Measurements from ENCODE around the gene CACNA1E.

The CACNA1E gene

DNA sequence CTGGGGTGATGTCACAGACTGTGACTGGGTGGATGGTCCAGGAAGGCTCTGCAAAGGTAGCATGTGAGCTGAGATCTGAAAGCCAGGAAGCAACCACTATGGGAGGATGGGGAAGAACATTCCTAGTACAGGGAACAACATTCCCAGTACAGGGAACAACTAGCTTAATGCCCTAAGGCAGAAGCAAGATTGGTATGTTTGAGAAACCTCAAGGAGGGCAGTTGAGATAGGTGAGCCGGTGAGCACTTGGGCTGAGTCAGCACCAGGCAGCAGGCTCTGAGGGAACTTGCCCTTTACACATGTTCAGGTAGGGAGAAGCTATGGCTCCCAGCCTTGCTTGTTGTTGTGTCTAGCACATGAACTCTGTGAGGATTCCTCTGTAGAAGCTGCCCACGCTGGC lies 24.2 kb upstream of the CACNA1E start:
- no peak overlapping the region for H3K27ac Mint-ChIP-seq
- ATAC-seq (replicated peaks) (no peak), DNase-seq (no peak)
- H3K27me3 Mint-ChIP-seq = peaks cover 15 to 35% of the 10 kb centered on the region in 2 donors
- H3K4me3 Mint-ChIP-seq = no peak overlapping the region
- no peaks in the 10 kb centered on the region for H3K36me3 Mint-ChIP-seq (ENCODE audit: insufficient read depth)
- peaks cover 2 to 7% of the 10 kb centered on the region in 2 donors for H3K9me3 Mint-ChIP-seq
- no peaks in the 10 kb centered on the region for H3K4me1 Mint-ChIP-seq (ENCODE audit: low read depth in 2 of 2)

DNA sequence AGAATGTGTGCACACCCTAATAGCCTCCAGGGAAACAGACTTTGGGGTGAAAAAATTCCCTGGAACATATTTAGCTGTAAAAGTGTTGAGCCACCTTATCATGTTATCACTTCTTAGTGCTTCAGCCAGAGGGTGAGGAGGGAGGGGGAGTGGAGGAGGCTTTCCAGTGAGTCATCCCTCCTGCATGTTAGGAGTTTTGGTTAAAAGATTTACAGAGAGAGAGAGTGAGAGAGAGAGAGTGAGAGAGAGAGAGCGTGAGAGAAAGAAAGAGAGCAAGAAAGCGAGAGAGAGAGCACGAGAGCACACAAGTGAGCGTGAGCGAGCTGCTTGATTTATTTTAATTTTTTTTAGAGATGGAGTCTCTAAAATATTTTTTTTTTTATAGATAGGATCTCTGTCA lies 13.5 kb upstream of the CACNA1E start:
- peaks cover 28 to 41% of the 10 kb centered on the region in 2 donors for H3K27me3 Mint-ChIP-seq
- no peaks in the 10 kb centered on the region for H3K9me3 Mint-ChIP-seq
- H3K4me3 Mint-ChIP-seq = no peak overlapping the region
- no peaks in the 10 kb centered on the region for H3K36me3 Mint-ChIP-seq (ENCODE audit: insufficient read depth)
- DNase-seq (no peak), ATAC-seq (replicated peaks) (no peak)
- no peaks in the 10 kb centered on the region for H3K4me1 Mint-ChIP-seq (ENCODE audit: low read depth in 2 of 2)
- H3K27ac Mint-ChIP-seq = no peak overlapping the region

DNA sequence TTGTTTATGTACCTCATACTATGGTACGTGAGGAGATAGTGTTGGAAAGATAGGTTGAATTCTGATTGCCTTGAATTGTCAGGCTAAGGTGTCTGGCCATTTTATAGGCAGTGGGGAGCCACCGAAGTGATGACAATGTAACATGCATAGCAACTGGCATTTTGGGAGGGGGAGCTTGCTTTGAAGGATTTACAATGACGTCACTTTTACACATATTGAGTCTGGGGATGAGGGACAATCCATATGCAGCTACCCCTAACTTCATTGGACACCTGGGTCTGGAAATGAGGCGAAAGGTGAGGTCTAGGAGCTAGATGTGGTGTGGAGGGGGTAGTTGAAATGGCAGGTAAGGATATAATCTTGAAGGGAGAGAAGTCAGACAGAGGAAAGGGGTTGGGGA lies 7.7 kb upstream of the CACNA1E start:
- Mint-ChIP-seq H3K4me1 (ENCODE audit: low read depth in 2 of 2) (no peaks in the 10 kb centered on the region), H3K9me3 (no peaks in the 10 kb centered on the region), H3K4me3 (no peak overlapping the region), H3K36me3 (ENCODE audit: insufficient read depth) (no peaks in the 10 kb centered on the region), H3K27ac (no peak overlapping the region), H3K27me3 (peaks cover 7 to 17% of the 10 kb centered on the region in 2 donors)
- no peak for ATAC-seq (replicated peaks)
- no peak for DNase-seq

DNA sequence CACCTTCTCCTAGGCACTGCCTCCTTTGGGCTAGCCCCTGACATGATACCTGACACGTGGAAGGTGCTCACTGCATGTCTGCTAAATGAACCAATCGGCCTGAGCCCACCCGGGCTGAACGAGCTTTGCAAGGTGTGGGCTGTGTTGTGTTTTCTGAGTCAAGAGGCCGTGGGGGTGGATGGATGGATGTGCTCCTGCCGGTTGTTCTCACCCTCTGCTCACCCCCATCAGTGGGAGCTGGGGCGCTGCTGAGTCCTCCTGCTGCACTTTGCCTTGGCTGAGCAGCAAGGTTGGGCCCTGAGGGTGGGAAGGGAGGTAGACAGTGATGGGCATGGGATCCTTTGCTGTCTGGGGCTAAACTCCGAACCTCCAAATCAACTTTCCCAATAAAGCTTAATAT lies 6.7 kb upstream of the CACNA1E start:
- DNase-seq (no peak), ATAC-seq (replicated peaks) (no peak)
- Mint-ChIP-seq H3K27ac (no peak overlapping the region), H3K9me3 (no peaks in the 10 kb centered on the region), H3K27me3 (peaks cover 13 to 25% of the 10 kb centered on the region in 2 donors), H3K36me3 (ENCODE audit: insufficient read depth) (no peaks in the 10 kb centered on the region), H3K4me1 (ENCODE audit: low read depth in 2 of 2) (no peaks in the 10 kb centered on the region), H3K4me3 (no peak overlapping the region)

DNA sequence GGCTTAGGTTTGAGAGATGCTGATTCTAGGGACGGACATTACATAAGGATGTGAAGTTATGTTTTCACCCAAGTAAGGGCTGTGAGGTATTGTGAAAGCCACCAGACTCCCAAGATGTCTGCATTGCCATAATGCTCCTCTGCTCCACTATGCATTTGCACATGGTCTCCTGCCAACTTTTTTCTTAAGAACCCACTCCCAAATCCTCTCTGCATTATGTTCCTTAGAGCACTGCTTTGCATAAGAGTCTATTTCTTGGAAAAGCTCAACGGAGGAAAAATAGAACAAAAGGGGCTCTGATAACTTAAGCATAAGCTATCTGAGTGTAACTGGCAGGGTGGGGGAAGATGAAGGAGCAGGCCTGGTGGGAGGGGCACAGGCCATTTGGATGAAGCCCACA lies 5.0 kb upstream of the CACNA1E start:
- no peaks in the 10 kb centered on the region for H3K9me3 Mint-ChIP-seq
- no peak for ATAC-seq (replicated peaks)
- peaks cover 20 to 42% of the 10 kb centered on the region in 2 donors for H3K27me3 Mint-ChIP-seq
- DNase-seq = no peak
- no peak overlapping the region for H3K4me3 Mint-ChIP-seq
- H3K4me1 Mint-ChIP-seq (ENCODE audit: low read depth in 2 of 2) = no peaks in the 10 kb centered on the region
- no peaks in the 10 kb centered on the region for H3K36me3 Mint-ChIP-seq (ENCODE audit: insufficient read depth)
- H3K27ac Mint-ChIP-seq = no peak overlapping the region

DNA sequence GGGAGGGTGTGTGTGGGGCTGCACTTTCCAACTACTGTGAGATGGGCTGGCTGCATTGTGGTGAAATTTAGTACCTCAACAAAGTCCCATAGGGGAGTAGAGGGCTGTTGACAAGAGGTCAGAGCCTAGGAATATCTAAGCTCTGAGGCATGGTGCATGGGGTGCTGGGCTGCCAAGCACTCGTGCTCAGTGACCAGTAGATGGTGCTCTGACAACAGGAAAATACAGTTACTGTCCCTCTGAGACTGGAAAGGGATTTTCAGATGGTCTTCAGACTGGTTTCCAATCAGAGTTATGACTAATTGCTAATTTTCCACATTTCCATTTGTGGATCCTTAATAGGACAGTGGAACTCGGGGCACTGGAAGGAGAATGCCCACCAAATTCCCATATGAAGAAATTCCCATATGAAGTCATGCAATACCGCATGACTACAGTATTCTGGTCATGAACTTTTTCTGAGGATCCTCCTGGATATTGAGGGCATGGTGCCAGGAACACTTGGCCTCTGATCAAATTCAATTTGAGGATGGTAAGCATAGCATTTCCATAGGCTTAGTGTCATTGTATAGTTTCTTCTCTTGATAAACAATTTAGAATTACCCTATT lies 4.1 kb upstream of the CACNA1E start:
- H3K36me3 Mint-ChIP-seq (ENCODE audit: insufficient read depth) = no peaks in the 10 kb centered on the region
- peaks cover 0 to under 1% of the 10 kb centered on the region in 2 donors for H3K4me1 Mint-ChIP-seq (ENCODE audit: low read depth in 2 of 2)
- H3K9me3 Mint-ChIP-seq = no peaks in the 10 kb centered on the region
- ATAC-seq (replicated peaks) (no peak), DNase-seq (peak in 1 of 3 experiments; percentile 1)
- H3K27me3 Mint-ChIP-seq = peaks cover 30 to 52% of the 10 kb centered on the region in 2 donors
- no peak overlapping the region for H3K27ac Mint-ChIP-seq
- no peak overlapping the region for H3K4me3 Mint-ChIP-seq

DNA sequence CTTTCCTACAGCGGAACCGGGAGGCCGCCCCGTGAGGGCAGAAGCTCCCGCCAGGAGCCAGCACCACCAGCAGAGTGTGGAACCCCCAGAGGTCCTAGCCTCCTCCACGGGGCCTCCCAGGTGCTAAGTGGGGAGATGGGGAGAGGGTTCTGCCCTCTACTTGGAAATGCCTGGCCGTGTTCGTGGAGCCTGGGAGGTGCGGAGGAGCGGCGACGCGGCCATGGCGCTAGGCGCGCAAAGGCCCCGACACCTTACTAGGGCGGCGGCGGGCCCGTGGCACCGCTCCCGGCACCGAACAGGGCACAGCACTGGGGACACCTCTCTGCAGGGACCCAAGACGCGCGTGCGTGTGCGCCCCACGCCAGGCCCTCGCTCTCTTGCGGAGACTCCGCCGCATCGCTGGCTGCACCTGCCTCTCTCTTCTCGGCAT lies 1.3 kb upstream of the CACNA1E start:
- ATAC-seq (replicated peaks) (no peak), DNase-seq (no peak)
- Mint-ChIP-seq H3K9me3 (no peaks in the 10 kb centered on the region), H3K36me3 (ENCODE audit: insufficient read depth) (no peaks in the 10 kb centered on the region), H3K4me1 (ENCODE audit: low read depth in 2 of 2) (peaks cover 0 to 4% of the 10 kb centered on the region in 2 donors), H3K27me3 (peaks cover 57 to 79% of the 10 kb centered on the region in 2 donors), H3K27ac (no peak overlapping the region), H3K4me3 (no peak overlapping the region)

DNA sequence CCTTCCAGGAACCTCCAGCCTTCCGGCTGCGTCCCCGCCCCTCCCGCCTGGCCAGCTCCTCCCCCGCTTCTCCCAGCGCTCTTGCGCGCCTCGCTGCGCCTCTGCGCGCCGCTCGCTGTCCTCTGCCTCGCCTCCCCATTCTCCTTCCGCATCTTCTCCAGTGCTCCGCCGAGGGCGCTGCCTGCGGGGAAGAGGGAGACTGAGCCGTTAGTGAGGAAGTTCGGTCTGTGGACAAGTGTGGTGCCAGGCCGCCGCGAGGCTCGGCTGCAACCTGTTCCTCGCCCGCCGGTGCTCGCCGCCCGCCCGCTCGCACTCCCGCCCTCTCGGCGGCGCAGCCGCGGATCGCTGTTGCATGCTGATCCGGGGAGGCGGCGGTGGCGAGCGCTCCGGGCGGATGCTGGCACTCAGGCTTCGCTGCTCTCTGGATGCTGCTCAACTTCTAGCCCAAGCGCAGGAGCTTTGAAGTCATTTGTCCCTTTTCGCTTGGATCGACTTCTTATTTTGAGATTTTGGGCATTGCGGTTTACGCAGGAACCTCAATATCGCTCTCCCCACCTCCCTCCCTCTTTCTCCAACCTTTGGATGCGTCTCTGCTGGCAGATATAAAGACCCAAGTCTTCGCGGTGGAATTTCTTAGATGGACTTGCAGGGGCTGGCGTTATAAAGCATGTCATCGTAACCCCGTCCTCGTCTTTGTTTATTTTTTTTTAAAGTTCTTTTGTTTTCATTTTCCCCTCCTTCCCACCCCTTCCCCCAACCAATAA lies 614 bp upstream of the CACNA1E start:
- H3K4me3 Mint-ChIP-seq = peak overlapping the region in 1 of 2 donors; percentile 16
- peaks cover 0 to 4% of the 10 kb centered on the region in 2 donors for H3K4me1 Mint-ChIP-seq (ENCODE audit: low read depth in 2 of 2)
- no peak overlapping the region for H3K27ac Mint-ChIP-seq
- ATAC-seq (replicated peaks) (no peak), DNase-seq (no peak)
- H3K36me3 Mint-ChIP-seq (ENCODE audit: insufficient read depth) = no peaks in the 10 kb centered on the region
- peaks cover 58 to 79% of the 10 kb centered on the region in 2 donors for H3K27me3 Mint-ChIP-seq
- H3K9me3 Mint-ChIP-seq = no peaks in the 10 kb centered on the region

DNA sequence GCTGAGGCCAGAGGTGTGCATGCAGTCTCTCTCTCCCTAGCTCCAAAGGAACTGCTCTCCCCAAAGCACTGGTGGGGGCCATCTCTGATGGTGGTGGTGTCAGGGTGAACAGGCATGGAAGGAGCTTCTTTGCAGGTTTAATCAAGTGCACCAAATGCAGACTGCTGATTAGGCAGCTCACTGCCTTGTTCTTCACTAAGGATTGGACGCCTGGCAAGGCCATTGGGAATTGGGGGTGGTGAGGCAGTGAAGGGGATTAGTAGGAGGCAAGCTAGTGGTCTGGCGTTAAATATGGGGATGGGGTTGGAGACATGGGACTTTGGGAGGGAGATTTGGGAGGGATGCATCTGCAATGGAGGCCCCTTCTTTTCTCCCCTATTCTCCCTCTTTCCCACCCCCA lies 1.5 kb downstream of the CACNA1E start:
- DNase-seq (no peak), ATAC-seq (replicated peaks) (no peak)
- H3K36me3 Mint-ChIP-seq (ENCODE audit: insufficient read depth) = no peaks in the 10 kb centered on the region
- H3K27ac Mint-ChIP-seq = no peak overlapping the region
- peaks cover 78 to 98% of the 10 kb centered on the region in 2 donors for H3K27me3 Mint-ChIP-seq
- no peak overlapping the region for H3K4me3 Mint-ChIP-seq
- no peaks in the 10 kb centered on the region for H3K9me3 Mint-ChIP-seq
- peaks cover 0 to 4% of the 10 kb centered on the region in 2 donors for H3K4me1 Mint-ChIP-seq (ENCODE audit: low read depth in 2 of 2)

DNA sequence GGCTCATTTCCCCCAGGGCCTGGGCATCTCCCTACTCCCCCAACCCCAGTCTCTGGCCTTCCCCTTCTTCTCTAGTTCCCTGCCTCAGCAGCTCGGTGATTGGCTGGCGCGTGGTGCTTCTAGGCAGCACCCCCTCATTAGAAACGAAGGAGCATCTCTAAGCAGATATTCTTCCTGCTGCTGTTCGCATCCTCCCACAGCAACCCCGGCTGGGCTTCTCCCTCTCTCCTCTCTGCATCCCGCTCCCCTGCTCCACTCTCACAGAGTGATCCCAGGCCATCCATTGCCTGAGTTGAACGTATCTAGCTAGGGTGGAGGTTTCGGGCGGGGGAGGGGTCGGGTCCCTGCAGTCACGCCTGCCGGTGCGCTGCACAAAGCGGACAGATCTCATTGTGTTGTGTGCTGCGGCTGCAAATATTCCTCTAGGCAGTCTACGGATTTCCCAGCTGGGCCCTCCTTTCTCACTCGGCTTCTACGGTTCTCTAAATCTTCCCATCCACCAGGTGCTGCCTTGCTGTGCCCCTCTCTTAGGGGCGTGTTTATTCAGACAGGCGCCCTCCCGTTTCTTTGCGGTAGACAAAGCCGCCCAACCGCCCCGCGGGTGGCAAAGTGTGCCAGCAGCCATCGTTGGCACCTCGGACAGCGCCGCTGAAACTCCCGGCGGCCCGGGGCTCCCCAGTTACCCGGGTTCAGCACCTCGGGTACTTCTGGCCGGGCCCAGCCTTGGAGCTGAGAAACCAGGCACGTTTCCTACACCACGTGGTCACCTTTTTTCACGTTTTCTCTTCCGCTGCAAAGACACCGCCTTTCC lies 2.2 kb downstream of the CACNA1E start:
- Mint-ChIP-seq H3K27me3 (peaks cover 84 to 100% of the 10 kb centered on the region in 2 donors), H3K4me3 (no peak overlapping the region), H3K9me3 (no peaks in the 10 kb centered on the region), H3K4me1 (ENCODE audit: low read depth in 2 of 2) (peaks cover 0 to 4% of the 10 kb centered on the region in 2 donors), H3K27ac (no peak overlapping the region), H3K36me3 (ENCODE audit: insufficient read depth) (no peaks in the 10 kb centered on the region)
- ATAC-seq (replicated peaks) (no peak), DNase-seq (no peak)

DNA sequence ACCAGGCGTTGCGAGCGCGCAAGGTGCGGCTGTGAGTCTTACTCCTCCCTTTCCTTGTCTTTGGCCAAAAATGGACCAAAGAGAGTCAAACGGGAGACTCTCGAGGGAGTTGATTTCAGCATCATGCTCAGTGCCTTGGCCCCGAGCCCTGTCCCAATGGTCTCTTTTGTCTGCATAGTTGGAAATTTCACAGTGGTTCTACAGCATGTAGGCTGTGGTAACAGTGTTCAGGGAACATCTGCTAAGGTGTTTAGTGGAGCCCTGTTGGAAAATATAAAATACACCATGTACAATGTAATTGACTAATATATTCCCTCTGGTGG lies 2.7 kb downstream of the CACNA1E start:
- Mint-ChIP-seq H3K27me3 (peaks cover 86 to 100% of the 10 kb centered on the region in 2 donors), H3K27ac (no peak overlapping the region), H3K4me1 (ENCODE audit: low read depth in 2 of 2) (peaks cover 0 to 4% of the 10 kb centered on the region in 2 donors), H3K9me3 (no peaks in the 10 kb centered on the region), H3K36me3 (ENCODE audit: insufficient read depth) (no peaks in the 10 kb centered on the region), H3K4me3 (no peak overlapping the region)
- DNase-seq (no peak), ATAC-seq (replicated peaks) (no peak)

DNA sequence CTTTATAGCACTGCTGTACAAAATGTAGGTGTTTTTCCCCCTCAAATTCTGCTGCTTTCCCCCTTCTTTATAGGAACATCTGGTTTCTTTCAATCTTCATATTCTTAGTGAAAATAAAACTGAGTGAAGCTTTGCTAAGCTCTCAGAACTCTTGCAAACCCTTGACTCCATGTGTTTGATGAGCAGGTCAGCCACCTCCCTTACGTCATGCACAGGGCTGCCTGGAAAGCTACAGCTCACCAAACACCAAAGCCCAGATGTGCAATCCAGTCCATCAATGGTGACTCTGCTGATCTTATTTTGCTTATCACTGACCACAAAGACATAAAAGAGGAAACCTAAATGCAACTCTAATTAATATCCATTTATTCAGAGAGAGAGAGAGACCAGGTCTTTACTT lies 5.5 kb downstream of the CACNA1E start:
- no peak overlapping the region for H3K27ac Mint-ChIP-seq
- ATAC-seq (replicated peaks) (no peak), DNase-seq (no peak)
- peaks cover 73 to 85% of the 10 kb centered on the region in 2 donors for H3K27me3 Mint-ChIP-seq
- no peaks in the 10 kb centered on the region for H3K36me3 Mint-ChIP-seq (ENCODE audit: insufficient read depth)
- H3K9me3 Mint-ChIP-seq = no peaks in the 10 kb centered on the region
- H3K4me3 Mint-ChIP-seq = no peak overlapping the region
- H3K4me1 Mint-ChIP-seq (ENCODE audit: low read depth in 2 of 2) = peaks cover 0 to 4% of the 10 kb centered on the region in 2 donors

DNA sequence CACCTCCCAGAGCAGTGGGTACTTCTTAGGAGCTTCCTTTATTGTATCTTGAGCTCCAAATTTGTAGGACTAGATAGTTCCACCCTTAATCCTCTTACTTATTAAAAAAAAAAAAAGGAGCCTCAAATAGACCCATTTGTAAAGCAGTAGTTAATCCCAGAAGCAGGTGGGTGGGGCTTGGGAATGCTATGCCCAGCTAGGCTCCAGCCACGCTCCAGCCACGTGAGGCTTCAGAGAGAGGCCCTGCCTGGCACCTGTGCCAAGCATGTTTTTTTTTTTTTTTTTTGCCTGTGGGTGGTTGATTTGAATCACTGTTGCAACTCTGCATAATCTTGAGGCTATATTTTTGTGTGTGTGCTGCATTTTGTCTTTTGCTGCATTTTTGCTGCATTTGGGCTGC lies 7.0 kb downstream of the CACNA1E start:
- Mint-ChIP-seq H3K27me3 (peaks cover 64 to 75% of the 10 kb centered on the region in 2 donors), H3K9me3 (no peaks in the 10 kb centered on the region), H3K36me3 (ENCODE audit: insufficient read depth) (no peaks in the 10 kb centered on the region), H3K4me1 (ENCODE audit: low read depth in 2 of 2) (peaks cover 0 to 2% of the 10 kb centered on the region in 2 donors), H3K4me3 (no peak overlapping the region), H3K27ac (no peak overlapping the region)
- ATAC-seq (replicated peaks) (no peak), DNase-seq (no peak)

All from effector memory CD8-positive, alpha-beta T cell (primary cell).